ENCODE data around the gene A3GALT2.

A3GALT2 gene

DNA sequence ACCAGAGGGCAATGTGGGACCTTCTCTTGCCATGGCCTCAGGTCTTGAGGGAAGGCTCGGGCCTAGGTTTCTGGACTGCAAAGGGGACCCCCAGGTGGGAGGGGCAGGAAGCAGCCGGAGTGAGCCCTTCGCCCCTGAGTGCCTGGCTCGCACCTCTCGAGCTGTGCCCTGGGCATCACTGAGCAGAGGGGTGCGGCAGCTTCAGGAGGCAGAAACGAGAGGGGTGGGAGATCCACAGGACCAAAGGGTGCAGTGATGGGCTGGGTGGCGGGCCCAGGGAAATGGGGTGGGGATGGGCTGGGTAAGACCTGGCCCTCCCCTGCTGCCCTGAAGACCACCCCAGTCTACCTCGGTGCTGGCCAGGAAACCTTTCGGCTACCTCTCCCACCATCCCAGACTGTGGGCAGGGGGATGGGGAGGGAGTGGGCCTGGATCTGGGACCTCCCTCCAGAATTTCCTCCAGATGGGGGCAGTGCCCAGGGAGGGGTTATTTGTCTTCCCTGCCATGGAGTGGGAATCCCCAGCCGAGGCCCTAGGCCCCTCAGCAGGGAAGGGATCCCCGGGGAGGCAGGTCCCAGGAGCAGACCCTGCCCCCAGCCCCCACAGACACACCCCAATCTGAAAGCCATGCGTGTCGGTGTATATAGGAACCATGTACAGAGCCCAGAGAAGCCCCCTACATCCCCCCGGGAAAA, 21.3 kb downstream of the A3GALT2 start:
- TF ChIP-seq, protein P1, sequence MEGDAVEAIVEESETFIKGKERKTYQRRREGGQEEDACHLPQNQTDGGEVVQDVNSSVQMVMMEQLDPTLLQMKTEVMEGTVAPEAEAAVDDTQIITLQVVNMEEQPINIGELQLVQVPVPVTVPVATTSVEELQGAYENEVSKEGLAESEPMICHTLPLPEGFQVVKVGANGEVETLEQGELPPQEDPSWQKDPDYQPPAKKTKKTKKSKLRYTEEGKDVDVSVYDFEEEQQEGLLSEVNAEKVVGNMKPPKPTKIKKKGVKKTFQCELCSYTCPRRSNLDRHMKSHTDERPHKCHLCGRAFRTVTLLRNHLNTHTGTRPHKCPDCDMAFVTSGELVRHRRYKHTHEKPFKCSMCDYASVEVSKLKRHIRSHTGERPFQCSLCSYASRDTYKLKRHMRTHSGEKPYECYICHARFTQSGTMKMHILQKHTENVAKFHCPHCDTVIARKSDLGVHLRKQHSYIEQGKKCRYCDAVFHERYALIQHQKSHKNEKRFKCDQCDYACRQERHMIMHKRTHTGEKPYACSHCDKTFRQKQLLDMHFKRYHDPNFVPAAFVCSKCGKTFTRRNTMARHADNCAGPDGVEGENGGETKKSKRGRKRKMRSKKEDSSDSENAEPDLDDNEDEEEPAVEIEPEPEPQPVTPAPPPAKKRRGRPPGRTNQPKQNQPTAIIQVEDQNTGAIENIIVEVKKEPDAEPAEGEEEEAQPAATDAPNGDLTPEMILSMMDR (IDR thresholded peaks at IDR 0.05; ENCODE audit: control extremely low read depth, extremely low read depth, low read depth, missing control alignments): no peak
- POLR2A ChIA-PET: no interaction called here

DNA sequence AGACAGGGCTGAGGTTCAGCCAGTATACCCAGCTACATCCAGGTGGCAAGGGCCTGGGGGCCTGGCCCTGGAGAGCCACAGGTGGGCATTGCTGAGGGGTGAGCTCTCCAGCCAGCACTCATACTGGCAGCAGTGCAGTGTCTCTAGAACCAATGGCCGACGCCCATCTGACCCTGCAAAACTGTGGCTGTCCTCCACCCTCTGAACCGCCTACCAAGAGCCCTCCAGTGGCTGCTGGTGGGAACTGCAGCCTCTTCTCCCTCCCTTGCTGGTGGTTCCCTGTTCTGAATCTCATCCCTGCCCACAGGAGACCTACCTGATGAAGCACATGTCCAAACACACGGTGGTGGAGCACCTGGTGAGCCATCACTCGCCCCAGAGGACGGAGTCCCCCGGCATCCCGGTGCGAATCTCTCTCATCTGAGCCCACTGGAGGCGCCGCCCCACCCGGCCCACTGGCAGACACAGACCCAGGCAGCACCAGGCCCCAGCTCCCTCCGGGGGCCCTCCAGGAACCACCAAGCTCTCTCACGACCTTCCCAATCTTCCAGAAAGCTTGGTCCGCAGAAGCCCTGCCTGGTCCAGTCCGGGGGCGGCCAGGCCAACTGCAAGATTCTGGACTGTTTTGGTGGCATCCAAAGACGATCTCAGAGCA, 22.1 kb downstream of the A3GALT2 start:
- peak; percentile 83 for DNase-seq (ENCODE audit: extremely low spot score)
- TF ChIP-seq, protein P1 (IDR thresholded peaks at IDR 0.05; ENCODE audit: control extremely low read depth, extremely low read depth, low read depth, missing control alignments): peak; percentile 79
- CTCF ChIA-PET: interaction anchor here (0.7 to 7.7 kb wide), 19 partner anchors 10 to 314 kb away, joined by 3 to 158 read pairs (median 5); partner anchors contain the start of gene ZSCAN20
- POLR2A ChIA-PET: no interaction called here

More for the DNA sequence above, 21.3 kb downstream of the A3GALT2 start:
- CTCF ChIA-PET: interaction anchor here (1.4 to 7.7 kb wide), 11 partner anchors 10 to 211 kb away, joined by 3 to 158 read pairs (median 8); partner anchors contain the start of gene ZSCAN20
- no peak for DNase-seq (ENCODE audit: extremely low spot score)

DNA sequence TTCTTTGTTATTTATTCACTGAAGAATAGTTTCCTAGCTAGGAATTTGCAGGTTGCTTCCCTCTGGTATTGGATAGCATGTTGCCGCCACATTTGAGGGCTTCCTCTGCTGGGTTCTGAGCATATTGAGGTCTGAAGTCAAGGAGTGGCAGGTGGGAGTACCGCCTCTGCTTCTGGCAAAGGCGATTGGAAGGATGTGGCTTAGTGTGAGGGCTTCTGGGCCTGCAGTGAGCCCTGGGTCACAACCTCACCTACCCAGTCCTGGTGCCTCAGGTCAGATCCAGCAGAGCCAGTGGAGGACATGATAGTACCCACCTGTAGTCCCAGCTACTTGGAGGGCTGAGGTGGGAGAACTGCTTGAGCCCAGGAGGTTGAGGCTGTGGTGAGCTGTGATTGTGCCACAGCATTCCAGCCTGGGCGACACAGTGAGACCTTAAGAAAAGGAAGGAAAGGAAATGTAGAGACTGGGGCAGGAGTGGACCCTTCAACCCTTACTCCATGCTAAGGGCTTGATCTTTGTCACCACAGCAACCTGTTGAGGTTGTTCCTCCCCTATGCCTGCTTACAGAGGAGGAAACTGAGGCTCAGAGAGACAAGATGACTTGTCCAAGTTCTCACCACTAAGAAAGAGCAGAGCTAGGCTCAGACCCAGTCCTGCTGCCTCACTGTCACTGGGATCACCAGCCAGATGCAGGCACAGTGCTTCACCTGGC, 22.8 kb downstream of the A3GALT2 start:
- ChIA-PET CTCF (interaction anchor here (0.7 to 7.7 kb wide), 22 partner anchors 9 to 315 kb away, joined by 3 to 158 read pairs (median 4); partner anchors contain the start of gene ZSCAN20), POLR2A (no interaction called here)
- no peak for DNase-seq (ENCODE audit: extremely low spot score)
- TF ChIP-seq, protein P1 (IDR thresholded peaks at IDR 0.05; ENCODE audit: control extremely low read depth, extremely low read depth, low read depth, missing control alignments): no peak

DNA sequence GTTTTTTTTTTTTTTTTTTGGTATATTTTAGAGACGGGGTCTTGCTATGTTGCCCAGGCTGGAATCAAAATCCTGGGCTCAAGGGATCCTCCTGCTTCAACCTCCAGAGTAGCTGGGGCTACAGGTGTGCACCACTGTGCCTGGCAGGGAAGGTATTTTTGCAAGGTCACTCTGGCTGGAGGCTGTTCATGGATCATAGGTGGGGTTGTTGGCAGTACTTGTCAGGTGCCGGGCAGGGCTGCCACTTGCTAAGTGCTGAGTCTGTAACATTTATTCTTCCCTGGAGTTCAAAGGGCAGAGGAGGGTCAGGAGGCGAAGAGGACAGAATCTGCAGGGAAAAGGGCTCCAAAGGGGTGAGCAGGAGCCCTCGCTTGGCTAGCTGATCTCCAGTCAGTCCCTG, 24.1 kb downstream of the A3GALT2 start:
- no peak for DNase-seq (ENCODE audit: extremely low spot score)
- CTCF ChIA-PET: interaction anchor here (0.7 to 7.7 kb wide), 19 partner anchors 8 to 1914 kb away, joined by 3 to 158 read pairs (median 5); partner anchors contain the start of gene ZSCAN20
- TF ChIP-seq, protein P1 (IDR thresholded peaks at IDR 0.05; ENCODE audit: control extremely low read depth, extremely low read depth, low read depth, missing control alignments): no peak
- POLR2A ChIA-PET: interaction anchor here (0.6 kb wide), 1 partner anchor 166 kb away, joined by 5 read pairs; no protein-coding TSS in a partner anchor

DNA sequence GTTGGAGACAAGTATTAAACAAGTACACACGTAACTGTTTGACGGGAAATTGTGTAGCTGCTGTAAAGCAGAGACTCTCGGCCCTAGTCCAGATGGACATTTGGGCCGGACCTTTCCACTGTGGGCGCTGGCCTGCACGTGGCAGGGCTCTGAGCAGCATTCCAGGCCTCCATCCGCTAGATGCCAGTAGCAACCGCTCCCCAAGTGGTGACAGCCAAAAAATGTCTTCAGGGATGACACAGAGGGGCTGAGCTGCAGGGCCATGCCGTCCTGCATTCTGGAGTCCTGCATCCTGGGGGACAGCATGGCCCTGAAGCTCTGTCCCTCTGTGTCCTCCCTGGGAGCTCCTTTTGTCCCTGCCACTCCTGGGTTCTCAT, 24.8 kb downstream of the A3GALT2 start:
- TF ChIP-seq, protein P1 (IDR thresholded peaks at IDR 0.05; ENCODE audit: control extremely low read depth, extremely low read depth, low read depth, missing control alignments): no peak
- POLR2A ChIA-PET: no interaction called here
- no peak for DNase-seq (ENCODE audit: extremely low spot score)
- CTCF ChIA-PET: interaction anchor here (0.7 to 7.7 kb wide), 55 partner anchors 10 to 1915 kb away, joined by 3 to 158 read pairs (median 5); partner anchors contain the start of genes A3GALT2 and ZSCAN20
